MM.1S (cell line): ENCODE measurements around the gene PHF8.

Experiments used
- DNase-seq: peaks from one replicate; pipeline ENCODE4 v3.0.0-alpha.2; 2015
- H2AFZ ChIP-seq: fragments of 300-600 bp; sonication (generic); 2 replicates; pipeline ENCODE4 v1.6.0; 2016; ENCODE audit warnings: antibody characterized with exemption, low read length
- H3F3A ChIP-seq: fragments of 300-600 bp; sonication (generic); 2 replicates; pipeline ENCODE4 v1.6.1; 2016; ENCODE audit warnings: mild to moderate bottlenecking, antibody characterized with exemption, low read length, moderate library complexity, mixed read lengths; ENCODE audit not compliant: insufficient read depth
- H3K27ac ChIP-seq: fragments of 300-600 bp; sonication (generic); 2 replicates; pipeline ENCODE4 v1.5.1; 2016; ENCODE audit warnings: mild to moderate bottlenecking, low read length
- H3K27me3 ChIP-seq: fragments of 300-600 bp; sonication (generic); replicated peaks from 2 replicates; pipeline ENCODE4 v1.6.0; 2016; ENCODE audit warnings: low read length; ENCODE audit not compliant: insufficient read depth
- H3K36me3 ChIP-seq: fragments of 300-600 bp; sonication (generic); replicated peaks from 2 replicates; pipeline ENCODE4 v1.6.1; 2016; ENCODE audit warnings: mild to moderate bottlenecking, low read length, mixed read lengths; ENCODE audit not compliant: insufficient read depth
- H3K4me1 ChIP-seq: fragments of 300-600 bp; sonication (generic); 2 replicates; pipeline ENCODE4 v1.6.1; 2016; ENCODE audit warnings: low read length, mixed read lengths
- H3K4me2 ChIP-seq: fragments of 300-600 bp; sonication (generic); 2 replicates; pipeline ENCODE4 v1.6.0; 2016; ENCODE audit warnings: low read depth, low read length
- H3K4me3 ChIP-seq: fragments of 300-600 bp; sonication (generic); 2 replicates; pipeline ENCODE4 v1.5.1; 2016; ENCODE audit warnings: low read length, mixed read lengths
- H3K79me2 ChIP-seq: fragments of 300-600 bp; sonication (generic); 2 replicates; pipeline ENCODE4 v1.6.1; 2016; ENCODE audit warnings: mixed run types, low read length, mixed read lengths
- H3K9ac ChIP-seq: fragments of 300-600 bp; sonication (generic); 2 replicates; pipeline ENCODE4 v1.6.1; 2016; ENCODE audit warnings: low read length, mixed read lengths
- H3K9me2 ChIP-seq: fragments of 300-600 bp; sonication (generic); replicated peaks from 2 replicates; pipeline ENCODE4 v1.6.1; 2016; ENCODE audit warnings: mild to moderate bottlenecking, low read length, mixed read lengths; ENCODE audit not compliant: insufficient read depth
- H3K9me3 ChIP-seq: fragments of 300-600 bp; sonication (generic); replicated peaks from 2 replicates; pipeline ENCODE4 v1.6.1; 2016; ENCODE audit warnings: mild to moderate bottlenecking, low read length, mixed read lengths; ENCODE audit not compliant: insufficient read depth
- H4K20me1 ChIP-seq: fragments of 300-600 bp; sonication (generic); 2 replicates; pipeline ENCODE4 v1.6.1; 2016; ENCODE audit warnings: mild to moderate bottlenecking, low read length, moderate library complexity, mixed read lengths; ENCODE audit not compliant: insufficient read depth
- CTCF ChIP-seq: fragments of 300-600 bp; sonication (generic); IDR thresholded peaks from 2 replicates; pipeline ENCODE4 v1.5.1; 2016; ENCODE audit warnings: antibody characterized with exemption, low read length, mixed read lengths
- EZH2 ChIP-seq: fragments of 300-600 bp; sonication (generic); optimal IDR thresholded peaks from 2 replicates; pipeline ENCODE3; 2017; ENCODE audit warnings: low read depth, mild to moderate bottlenecking, antibody characterized with exemption, low read length, mixed read lengths
- EZH2phosphoT487 ChIP-seq: fragments of 300-600 bp; sonication (generic); IDR thresholded peaks from 2 replicates; pipeline ENCODE4 v1.6.1; 2018; ENCODE audit warnings: antibody characterized with exemption, low read length

The PHF8 gene

GRCh38 chrX:54030329-54030728, 13.9 kb downstream of the PHF8 start:
- Histone ChIP-seq H3K27me3 (no peaks in the 10 kb centered on the region), H3K9me3 (no peaks in the 10 kb centered on the region), H3K4me1 (no peaks in the 10 kb centered on the region), H2AFZ (no peak overlapping the region), H3K9ac (no peak overlapping the region), H3K79me2 (no peaks in the 10 kb centered on the region), H3K27ac (no peak overlapping the region), H4K20me1 (no peaks in the 10 kb centered on the region), H3K4me3 (no peak overlapping the region), H3K36me3 (no peaks in the 10 kb centered on the region), H3F3A (no peaks in the 10 kb centered on the region), H3K9me2 (no peaks in the 10 kb centered on the region), H3K4me2 (no peak overlapping the region)
- TF ChIP-seq CTCF (no peak), EZH2phosphoT487 (no peak), EZH2 (no peak)
- no peak for DNase-seq

- Histone ChIP-seq H3K79me2 (no peaks in the 10 kb centered on the region), H3K9me3 (no peaks in the 10 kb centered on the region), H3F3A (no peaks in the 10 kb centered on the region), H3K9ac (no peak overlapping the region), H3K4me3 (no peak overlapping the region), H3K27me3 (no peaks in the 10 kb centered on the region), H2AFZ (no peak overlapping the region), H4K20me1 (no peaks in the 10 kb centered on the region), H3K27ac (no peak overlapping the region), H3K9me2 (no peaks in the 10 kb centered on the region), H3K36me3 (no peaks in the 10 kb centered on the region), H3K4me1 (no peaks in the 10 kb centered on the region), H3K4me2 (no peak overlapping the region)
- TF ChIP-seq EZH2phosphoT487 (no peak), CTCF (no peak), EZH2 (no peak)
- DNase-seq, result no peak
These were observed 14.6 kb downstream of the PHF8 start for GRCh38 chrX:54029529-54030143.

GRCh38 chrX:54024350-54024749, 19.9 kb downstream of the PHF8 start:
- no peak overlapping the region for H3K9ac ChIP-seq
- DNase-seq, result no peak
- no peaks in the 10 kb centered on the region for H3K9me3 ChIP-seq
- H2AFZ ChIP-seq, result no peak overlapping the region
- H3K79me2 ChIP-seq, result no peaks in the 10 kb centered on the region
- H3K4me3 ChIP-seq, result no peak overlapping the region
- TF ChIP-seq EZH2phosphoT487 (no peak), EZH2 (no peak), CTCF (no peak)
- no peaks in the 10 kb centered on the region for H3K36me3 ChIP-seq
- no peak overlapping the region for H3K27ac ChIP-seq
- no peaks in the 10 kb centered on the region for H3K4me1 ChIP-seq
- no peaks in the 10 kb centered on the region for H3K27me3 ChIP-seq
- no peaks in the 10 kb centered on the region for H4K20me1 ChIP-seq
- H3F3A ChIP-seq, result no peaks in the 10 kb centered on the region
- no peak overlapping the region for H3K4me2 ChIP-seq
- H3K9me2 ChIP-seq, result no peaks in the 10 kb centered on the region
